KMS-11 (cell line): ENCODE measurements around the gene ANXA2.

Experiments used
- H2AFZ ChIP-seq: fragments of 200-600 bp; sonication (generic); 2 replicates; pipeline ENCODE4 v1.6.1; 2016; ENCODE audit warnings: antibody characterized with exemption, mixed run types, low read depth
- H3K27ac ChIP-seq: fragments of 200-600 bp; sonication (generic); 2 replicates; pipeline ENCODE4 v1.6.1; 2016; ENCODE audit warnings: mild to moderate bottlenecking, mixed run types
- H3K27me3 ChIP-seq: fragments of 200-600 bp; sonication (generic); 2 replicates; pipeline ENCODE4 v1.6.1; 2017; ENCODE audit warnings: mild to moderate bottlenecking, low read depth, mixed run types, moderate library complexity; ENCODE audit not compliant: insufficient read depth
- H3K36me3 ChIP-seq: fragments of 200-600 bp; sonication (generic); 2 replicates; pipeline ENCODE4 v1.6.1; 2017; ENCODE audit warnings: mild to moderate bottlenecking, mixed run types; ENCODE audit not compliant: insufficient read depth
- H3K4me1 ChIP-seq: fragments of 200-600 bp; sonication (generic); 2 replicates; pipeline ENCODE4 v1.6.1; 2016; ENCODE audit warnings: mild to moderate bottlenecking, low read depth, mixed run types; ENCODE audit not compliant: poor library complexity, severe bottlenecking
- H3K4me2 ChIP-seq: fragments of 200-600 bp; sonication (generic); 2 replicates; pipeline ENCODE4 v1.7.0; 2016; ENCODE audit warnings: mild to moderate bottlenecking, mixed run types
- H3K4me3 ChIP-seq: fragments of 200-600 bp; sonication (generic); IDR thresholded peaks from 2 replicates; pipeline ENCODE4 v1.6.1; 2017; ENCODE audit warnings: low read depth, low read length, mixed read lengths; ENCODE audit not compliant: insufficient read depth
- H3K79me2 ChIP-seq: fragments of 200-600 bp; sonication (generic); 2 replicates; pipeline ENCODE4 v1.6.1; 2016; ENCODE audit warnings: low read depth, mixed run types; ENCODE audit not compliant: insufficient read depth
- H3K9ac ChIP-seq: fragments of 200-600 bp; sonication (generic); 2 replicates; pipeline ENCODE4 v1.6.1; 2016; ENCODE audit warnings: mild to moderate bottlenecking, mixed run types
- H4K20me1 ChIP-seq: fragments of 200-600 bp; sonication (generic); 2 replicates; pipeline ENCODE4 v1.6.1; 2016; ENCODE audit warnings: mild to moderate bottlenecking, mixed run types; ENCODE audit not compliant: insufficient read depth
- TF ChIP-seq, protein P1 (sequence below): fragments of 200-600 bp; sonication (generic); conservative IDR thresholded peaks from 2 replicates; pipeline ENCODE4 v1.6.1; 2017; ENCODE audit warnings: low read depth, mild to moderate bottlenecking, antibody characterized with exemption, low read length, moderate library complexity, mixed read lengths

The ANXA2 gene

DNA sequence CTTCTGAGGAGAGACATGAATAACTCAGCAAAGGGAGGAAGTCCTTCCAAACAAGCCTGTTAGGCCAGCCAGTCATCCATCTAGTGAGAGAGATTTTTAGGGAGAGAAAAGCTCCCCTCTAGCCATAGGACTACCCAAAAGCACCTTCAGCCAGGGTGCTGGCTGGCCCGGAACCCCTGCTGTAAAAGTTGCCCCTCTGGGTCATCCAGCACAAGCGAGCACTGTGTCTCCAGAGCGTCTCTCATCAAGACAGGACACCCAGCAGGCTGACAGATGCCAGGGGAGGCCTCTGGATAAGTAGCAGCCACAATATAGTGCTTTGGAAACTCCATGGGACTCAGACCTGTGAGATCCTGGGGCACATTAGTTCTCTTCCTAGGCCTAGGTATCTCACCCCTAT is 24.5 kb downstream of the ANXA2 start:
- H3K4me1 ChIP-seq: no peaks in the 10 kb centered on the region
- H3K79me2 ChIP-seq: 0 out of 2 replicates have a peak, but pooled peaks cover 4% of the 10 kb centered on the region
- H3K36me3 ChIP-seq: no peaks in the 10 kb centered on the region

DNA sequence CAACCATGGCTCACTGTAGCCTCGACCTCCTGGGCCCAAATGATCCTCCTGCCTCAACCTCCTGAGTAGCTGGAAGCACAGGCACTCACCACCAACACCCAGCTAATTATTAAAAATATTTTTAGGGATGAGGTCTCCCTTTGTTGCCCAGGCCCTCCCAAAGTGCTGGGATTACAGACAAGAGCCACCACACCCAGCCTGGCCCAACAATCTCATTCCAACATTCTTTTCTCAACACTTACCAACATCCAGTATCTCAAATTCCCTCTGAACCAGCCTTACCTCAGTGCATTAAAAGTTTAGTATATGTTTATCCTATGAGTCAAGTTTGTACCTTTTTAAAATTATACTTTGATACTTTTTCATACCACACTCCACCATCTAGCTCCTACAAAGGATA is 25.0 kb downstream of the ANXA2 start:
- H3K27ac ChIP-seq: no peak overlapping the region
- H2AFZ ChIP-seq: no peak overlapping the region
- H3K27me3 ChIP-seq: no peaks in the 10 kb centered on the region
- no peak overlapping the region for H3K9ac ChIP-seq
- H3K36me3 ChIP-seq: no peaks in the 10 kb centered on the region
- H3K79me2 ChIP-seq: 0 out of 2 replicates have a peak, but pooled peaks cover 4% of the 10 kb centered on the region
- no peak overlapping the region for H3K4me2 ChIP-seq
- TF ChIP-seq, protein P1, sequence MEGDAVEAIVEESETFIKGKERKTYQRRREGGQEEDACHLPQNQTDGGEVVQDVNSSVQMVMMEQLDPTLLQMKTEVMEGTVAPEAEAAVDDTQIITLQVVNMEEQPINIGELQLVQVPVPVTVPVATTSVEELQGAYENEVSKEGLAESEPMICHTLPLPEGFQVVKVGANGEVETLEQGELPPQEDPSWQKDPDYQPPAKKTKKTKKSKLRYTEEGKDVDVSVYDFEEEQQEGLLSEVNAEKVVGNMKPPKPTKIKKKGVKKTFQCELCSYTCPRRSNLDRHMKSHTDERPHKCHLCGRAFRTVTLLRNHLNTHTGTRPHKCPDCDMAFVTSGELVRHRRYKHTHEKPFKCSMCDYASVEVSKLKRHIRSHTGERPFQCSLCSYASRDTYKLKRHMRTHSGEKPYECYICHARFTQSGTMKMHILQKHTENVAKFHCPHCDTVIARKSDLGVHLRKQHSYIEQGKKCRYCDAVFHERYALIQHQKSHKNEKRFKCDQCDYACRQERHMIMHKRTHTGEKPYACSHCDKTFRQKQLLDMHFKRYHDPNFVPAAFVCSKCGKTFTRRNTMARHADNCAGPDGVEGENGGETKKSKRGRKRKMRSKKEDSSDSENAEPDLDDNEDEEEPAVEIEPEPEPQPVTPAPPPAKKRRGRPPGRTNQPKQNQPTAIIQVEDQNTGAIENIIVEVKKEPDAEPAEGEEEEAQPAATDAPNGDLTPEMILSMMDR: no peak
- no peaks in the 10 kb centered on the region for H4K20me1 ChIP-seq
- H3K4me3 ChIP-seq: no peak overlapping the region
- H3K4me1 ChIP-seq: no peaks in the 10 kb centered on the region

More for the DNA sequence above, 24.5 kb downstream of the ANXA2 start:
- no peaks in the 10 kb centered on the region for H4K20me1 ChIP-seq
- no peak overlapping the region for H3K4me2 ChIP-seq
- H3K4me3 ChIP-seq: no peak overlapping the region
- no peaks in the 10 kb centered on the region for H3K27me3 ChIP-seq
- H3K9ac ChIP-seq: no peak overlapping the region
- H2AFZ ChIP-seq: no peak overlapping the region
- TF ChIP-seq, protein P1: no peak
- H3K27ac ChIP-seq: no peak overlapping the region

DNA sequence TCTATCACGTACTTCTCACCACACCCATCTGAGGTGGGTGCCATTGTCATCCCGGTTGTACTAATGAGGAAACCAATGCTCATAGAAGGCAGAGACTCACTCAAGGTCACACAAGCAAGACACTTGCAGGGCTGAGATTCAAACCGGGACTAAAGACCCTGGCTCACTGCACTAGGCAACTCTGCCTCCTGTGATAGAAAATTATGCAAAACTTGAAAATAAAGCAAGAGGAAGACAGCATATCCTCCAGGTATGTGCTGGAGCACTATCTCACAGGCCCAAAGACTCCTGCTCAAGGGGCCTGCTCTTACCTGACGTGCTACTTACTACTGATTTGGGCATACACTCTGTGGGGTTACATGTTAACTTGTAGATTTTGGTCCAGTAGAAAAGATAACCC is 25.6 kb downstream of the ANXA2 start:
- TF ChIP-seq, protein P1: no peak
- H4K20me1 ChIP-seq: no peaks in the 10 kb centered on the region
- no peak overlapping the region for H3K4me2 ChIP-seq
- H3K27me3 ChIP-seq: no peaks in the 10 kb centered on the region
- H3K4me1 ChIP-seq: no peaks in the 10 kb centered on the region
- no peak overlapping the region for H2AFZ ChIP-seq
- H3K4me3 ChIP-seq: no peak overlapping the region
- H3K36me3 ChIP-seq: no peaks in the 10 kb centered on the region
- 0 out of 2 replicates have a peak, but pooled peaks cover 4% of the 10 kb centered on the region for H3K79me2 ChIP-seq
- no peak overlapping the region for H3K27ac ChIP-seq
- no peak overlapping the region for H3K9ac ChIP-seq

DNA sequence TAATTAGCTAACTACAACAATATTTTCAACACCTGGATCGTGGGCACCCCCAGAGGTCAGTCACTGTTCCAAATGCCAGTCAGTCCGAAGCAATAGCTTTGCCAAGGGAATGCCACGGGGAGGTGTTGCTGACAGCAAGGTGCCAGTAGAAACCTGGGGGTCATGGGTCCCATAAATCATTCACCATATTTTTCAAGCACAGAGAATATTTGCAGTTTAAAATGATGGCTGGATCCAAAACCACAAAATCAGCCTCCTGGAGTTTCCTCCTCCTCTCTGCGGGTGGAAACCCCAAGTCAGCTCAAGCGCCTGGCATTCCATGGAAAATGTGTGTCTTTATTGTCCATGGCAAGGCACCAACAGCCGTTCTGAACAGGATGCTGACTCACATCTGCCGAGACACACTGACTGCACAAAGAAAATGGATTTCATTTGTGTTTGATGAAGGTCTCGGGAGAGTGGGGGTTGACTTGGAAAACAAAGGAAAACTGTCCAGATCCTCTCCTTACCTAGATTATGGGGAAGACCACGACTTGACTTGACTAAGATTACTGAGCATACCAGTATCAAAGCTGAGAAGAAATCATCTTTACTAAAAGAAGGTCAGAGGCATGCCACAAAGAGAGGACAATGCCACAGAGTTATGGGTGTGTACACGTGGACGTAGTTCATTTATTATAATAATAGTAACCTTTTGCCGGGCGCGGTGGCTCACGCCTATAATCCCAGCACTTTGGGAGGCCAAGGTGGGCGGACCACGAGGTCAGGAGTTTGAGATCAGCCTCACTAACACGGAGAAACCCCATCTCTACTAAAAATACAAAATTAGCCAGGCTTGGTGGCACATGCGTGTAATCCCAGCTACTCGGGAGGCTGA is 26.4 kb downstream of the ANXA2 start:
- no peaks in the 10 kb centered on the region for H3K4me1 ChIP-seq
- no peaks in the 10 kb centered on the region for H4K20me1 ChIP-seq
- no peaks in the 10 kb centered on the region for H3K27me3 ChIP-seq
- no peak overlapping the region for H3K4me3 ChIP-seq
- H2AFZ ChIP-seq: no peak overlapping the region
- no peak overlapping the region for H3K27ac ChIP-seq
- H3K9ac ChIP-seq: no peak overlapping the region
- no peak overlapping the region for H3K4me2 ChIP-seq
- TF ChIP-seq, protein P1: no peak
- no peaks in the 10 kb centered on the region for H3K36me3 ChIP-seq
- 0 out of 2 replicates have a peak, but pooled peaks cover 4% of the 10 kb centered on the region for H3K79me2 ChIP-seq
